Activated CD4-positive, alpha-beta T cell treated with anti-CD3 and anti-CD28 coated beads, Interleukin-2, amount 50 U/mL, for 16 hours (primary cell): ENCODE measurements around the gene OMG.

ENCODE experiments used
- DNase-seq: peaks from one replicate; pipeline ENCODE4 v3.0.0-alpha.2; 2020

OMG gene

DNA sequence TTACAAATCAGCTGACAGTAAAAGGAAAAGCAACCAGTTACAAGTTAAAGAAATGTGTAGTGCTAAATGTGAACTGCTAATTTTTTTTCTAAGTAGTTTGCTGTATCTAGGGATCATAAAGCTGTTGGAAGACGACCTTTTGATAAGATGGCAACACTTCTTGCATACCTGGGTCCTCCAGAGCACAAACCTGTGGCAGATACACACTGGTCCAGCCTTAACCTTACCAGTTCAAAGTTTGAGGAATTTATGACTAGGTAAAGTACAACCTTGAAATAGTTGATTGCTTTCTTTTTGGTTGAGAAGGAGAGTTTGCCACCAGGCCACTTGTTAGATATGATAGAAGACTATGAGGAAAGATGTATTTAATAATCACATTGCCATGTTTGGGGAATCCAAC is 35.4 kb downstream of the OMG start:
- DNase-seq, result no peak

DNA sequence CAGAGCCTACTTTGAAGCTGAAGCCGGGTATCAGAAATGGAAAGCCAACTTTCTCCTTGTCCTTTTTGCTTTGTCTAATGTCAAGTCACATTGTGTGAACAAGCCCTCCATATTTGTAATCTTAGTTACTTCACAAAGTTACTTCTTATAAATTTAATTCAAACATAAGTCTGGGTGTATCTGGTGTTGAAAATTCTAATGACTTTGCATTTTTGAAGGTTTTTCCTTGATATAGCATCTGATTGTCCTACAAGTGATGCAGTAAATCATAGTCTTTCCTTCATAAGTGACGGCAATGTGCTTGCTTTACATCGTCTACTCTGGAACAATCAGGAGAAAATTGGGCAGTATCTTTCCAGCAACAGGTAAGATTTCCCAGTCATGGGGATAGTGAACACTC is 36.9 kb downstream of the OMG start:
- DNase-seq, result no peak

- no peak for DNase-seq
Observed at GRCh38 chr17:31256936-31257335, 40.1 kb downstream of the OMG start.

DNA sequence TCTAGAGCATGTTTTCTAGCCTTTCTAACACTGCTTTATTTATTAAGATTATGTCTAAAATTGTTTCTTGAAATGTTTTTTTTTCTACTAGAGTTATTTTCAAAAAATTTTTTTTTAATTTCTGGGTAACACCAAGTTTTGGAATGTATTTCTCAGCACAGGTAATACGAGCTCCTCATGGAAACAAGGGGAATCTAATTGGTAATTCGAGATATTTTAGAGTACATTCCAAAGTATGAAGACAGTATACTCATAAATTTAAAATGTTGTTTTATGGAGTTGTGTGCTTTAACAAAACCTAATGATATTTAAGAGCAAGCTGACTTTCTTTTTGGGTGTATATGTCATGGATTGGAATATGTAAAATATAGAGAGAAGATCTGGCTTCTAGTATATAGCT is 42.4 kb downstream of the OMG start:
- DNase-seq, result no peak

GRCh38 chr17:31252741-31253140 is 44.3 kb downstream of the OMG start:
- DNase-seq, result no peak

DNA sequence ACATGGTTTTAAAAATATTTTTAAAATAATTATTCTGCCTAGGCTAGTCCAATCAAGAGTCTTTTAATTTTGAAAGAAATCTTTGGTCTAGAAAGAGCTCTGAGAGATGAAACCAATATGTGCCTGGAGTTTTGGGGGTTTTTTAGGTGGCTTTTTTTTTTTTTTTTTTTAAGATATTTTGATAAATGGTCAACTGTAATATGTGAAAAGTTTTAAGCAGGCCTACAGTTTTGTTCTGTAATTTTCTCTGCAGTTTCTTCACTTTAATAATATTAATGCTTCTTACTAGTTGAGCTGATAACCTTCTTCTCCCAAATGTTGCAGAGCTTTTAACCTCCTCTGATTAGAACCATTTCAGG is 45.1 kb downstream of the OMG start:
- DNase-seq, result no peak

DNA sequence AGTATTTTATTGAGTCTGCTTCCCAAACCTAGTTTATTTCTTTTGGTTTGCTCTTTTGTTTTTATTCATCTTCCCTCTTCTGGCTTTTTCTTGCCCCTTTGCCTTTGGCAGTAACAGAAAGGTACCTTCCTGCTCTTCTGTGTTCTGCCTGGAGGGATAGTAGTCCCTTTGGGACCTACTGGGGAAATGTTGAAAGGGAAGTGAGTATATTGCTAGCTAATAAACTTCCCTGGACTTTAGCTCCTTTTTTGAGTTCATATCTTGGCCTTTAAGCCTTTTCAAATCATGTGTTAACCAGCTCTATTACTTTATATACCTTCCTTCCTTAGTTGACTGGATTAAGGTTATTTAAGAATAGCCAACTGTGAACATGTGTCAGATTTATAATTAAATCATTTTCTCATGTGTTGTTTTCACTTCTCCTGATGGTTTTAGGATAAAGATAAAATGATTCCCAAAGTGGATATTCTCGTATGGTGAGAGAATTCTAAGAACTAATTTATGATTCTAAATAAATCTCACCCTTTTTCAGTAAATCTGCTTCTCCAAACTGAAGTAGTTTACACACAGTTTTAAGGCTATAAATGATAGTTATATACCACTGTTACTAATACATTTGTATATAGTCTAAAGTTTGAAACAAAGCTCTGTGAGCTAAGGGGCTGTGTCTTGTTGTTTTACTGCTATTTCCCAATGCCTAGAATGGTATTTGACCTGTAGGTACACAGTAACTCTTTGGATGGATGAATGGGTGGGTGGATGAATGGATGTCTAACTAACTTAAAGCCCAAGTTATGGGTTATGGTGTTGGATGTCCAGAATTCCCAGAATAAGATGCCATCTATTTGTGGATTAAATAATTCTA is 45.7 kb downstream of the OMG start:
- no peak for DNase-seq

DNA sequence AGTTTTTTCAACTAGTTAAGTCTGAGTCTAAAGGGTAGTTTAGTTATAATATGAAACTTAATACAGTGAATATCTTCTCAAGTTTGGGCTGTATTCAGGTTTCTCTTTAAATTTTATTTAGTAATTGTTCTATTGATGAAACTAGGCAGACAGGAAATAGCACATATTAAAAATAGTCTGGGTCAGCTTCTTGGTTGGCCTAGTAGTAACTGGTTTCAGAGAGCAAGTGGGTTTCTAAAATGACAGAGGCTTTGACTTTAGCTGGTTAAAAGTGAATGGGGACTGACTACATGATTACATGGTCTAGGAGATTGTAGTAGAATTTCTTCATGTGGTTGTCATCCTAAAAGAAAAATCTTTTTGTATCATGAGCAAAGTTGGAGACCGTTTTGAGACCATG is 46.8 kb downstream of the OMG start:
- no peak for DNase-seq

DNA sequence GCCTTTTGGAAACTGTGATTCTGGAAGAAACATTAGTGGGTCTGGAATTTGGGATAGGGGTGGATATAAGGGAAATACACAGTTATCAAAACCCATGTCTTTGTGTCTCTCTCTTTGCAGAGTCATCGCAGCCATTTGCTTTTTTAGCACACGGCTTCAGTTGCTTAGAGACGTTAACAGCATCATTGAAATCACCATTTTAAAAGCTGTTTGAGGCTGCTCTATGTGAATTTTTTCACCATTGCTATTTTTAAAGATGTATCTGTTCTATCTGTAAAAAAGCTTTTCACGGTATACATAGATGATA is 47.3 kb downstream of the OMG start:
- DNase-seq, result no peak

DNA sequence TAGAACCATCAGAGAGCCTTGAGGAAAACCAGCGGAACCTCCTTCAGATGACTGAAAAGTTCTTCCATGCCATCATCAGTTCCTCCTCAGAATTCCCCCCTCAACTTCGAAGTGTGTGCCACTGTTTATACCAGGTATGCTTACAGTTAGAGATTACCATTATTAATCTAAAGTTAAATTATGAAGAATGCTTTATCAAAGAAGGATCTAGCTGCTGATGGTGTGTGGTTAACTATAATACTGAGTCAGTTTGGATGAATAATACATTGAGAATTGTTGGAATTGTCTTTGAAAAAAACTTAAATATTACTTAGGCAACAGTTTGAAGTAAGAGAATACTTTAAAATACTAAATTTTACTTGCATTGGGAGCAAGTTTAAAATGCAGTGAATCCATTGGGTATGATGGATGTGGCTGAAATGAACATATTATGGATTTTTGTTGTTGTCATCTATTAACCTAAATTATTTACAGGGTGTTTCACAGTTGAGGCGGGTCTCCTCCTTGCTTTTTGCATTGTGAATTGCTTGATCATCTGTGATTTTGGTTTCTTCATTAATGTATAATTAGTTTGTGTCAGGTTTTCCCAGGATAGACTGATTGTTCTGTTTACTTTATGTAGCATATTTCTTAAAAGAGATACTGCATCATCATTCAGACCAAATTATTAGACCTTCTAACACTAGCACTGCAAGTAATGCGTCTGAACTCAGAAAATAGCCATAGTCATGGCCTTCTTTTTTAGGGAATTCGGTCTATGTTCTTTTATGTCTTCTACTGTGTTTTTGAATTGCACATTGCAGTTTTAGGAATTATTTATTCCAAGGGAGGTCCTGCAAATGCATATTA is 47.8 kb downstream of the OMG start:
- DNase-seq, result no peak
